Activated CD8-positive, alpha-beta memory T cell treated with anti-CD3 and anti-CD28 coated beads, Interleukin-2, amount 50 U/mL, for 24 hours (primary cell): ENCODE results near the gene CDK18.

Experiments used
- DNase-seq: peaks from one replicate; pipeline ENCODE4 v3.0.0-alpha.2; 2020; ENCODE audit errors: extremely low read depth

Gene CDK18

GRCh38 chr1:205536759-205537361 lies 32.4 kb downstream of the CDK18 start:
- DNase-seq = no peak

- no peak for DNase-seq
These were observed 33.0 kb downstream of the CDK18 start for GRCh38 chr1:205537386-205538018.

GRCh38 chr1:205538235-205538840 lies 33.9 kb downstream of the CDK18 start:
- no peak for DNase-seq

GRCh38 chr1:205541161-205541886 lies 36.9 kb downstream of the CDK18 start:
- no peak for DNase-seq

- no peak for DNase-seq
These were observed 37.9 kb downstream of the CDK18 start for GRCh38 chr1:205542367-205542766.

GRCh38 chr1:205543351-205544301 lies 39.2 kb downstream of the CDK18 start:
- no peak for DNase-seq

GRCh38 chr1:205545001-205545919 lies 40.8 kb downstream of the CDK18 start:
- no peak for DNase-seq

GRCh38 chr1:205545991-205546390 lies 41.5 kb downstream of the CDK18 start:
- DNase-seq = no peak

GRCh38 chr1:205546541-205546940 lies 42.1 kb downstream of the CDK18 start:
- DNase-seq = no peak

- DNase-seq = no peak
These were observed 43.7 kb downstream of the CDK18 start for GRCh38 chr1:205547936-205548827.

GRCh38 chr1:205554026-205554811 lies 49.8 kb downstream of the CDK18 start:
- DNase-seq = no peak

- no peak for DNase-seq
These were observed 57.2 kb downstream of the CDK18 start for GRCh38 chr1:205561501-205562203.

GRCh38 chr1:205563927-205564441 lies 59.5 kb downstream of the CDK18 start:
- DNase-seq = no peak

GRCh38 chr1:205565799-205566198 lies 61.3 kb downstream of the CDK18 start:
- DNase-seq = no peak

GRCh38 chr1:205567716-205568115 lies 63.2 kb downstream of the CDK18 start:
- no peak for DNase-seq

GRCh38 chr1:205568135-205568468 lies 63.6 kb downstream of the CDK18 start:
- DNase-seq = no peak

GRCh38 chr1:205568469-205569361 lies 64.2 kb downstream of the CDK18 start:
- DNase-seq = no peak
